ENCODE data around the gene SLCO1B1. TPM values are rescaled to one million over a fixed set of nuclear protein-coding genes. Genes with fewer than 3 reads are reported as not detected.

Gene SLCO1B1
- total and polyA plus RNA-seq, 7 donors = not detected

DNA sequence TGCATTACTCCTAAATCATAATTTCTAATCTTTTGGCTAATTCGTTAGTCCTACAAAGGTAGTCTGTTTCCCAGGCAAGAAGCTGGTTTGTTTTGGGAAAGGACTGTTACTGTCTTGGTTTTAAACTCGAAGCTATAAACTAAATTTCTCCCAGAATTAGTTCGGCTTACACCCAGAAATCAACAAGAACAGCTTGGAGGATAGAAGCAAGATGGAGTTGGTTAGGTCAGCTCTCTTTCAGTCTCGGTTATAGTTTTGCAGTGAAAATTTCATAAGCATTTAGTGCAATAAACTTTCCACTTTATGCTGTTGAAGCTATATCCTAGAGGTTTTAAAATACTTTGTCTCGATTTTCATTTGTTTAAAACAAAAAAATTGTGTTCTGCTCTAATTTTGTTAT is 103.4 kb downstream of the SLCO1B1 start:
- no peaks in the 10 kb centered on the region for H3K9me3 ChIP-seq
- H3K27ac ChIP-seq = no peak overlapping the region
- TF ChIP-seq EP300 (IDR thresholded peaks at IDR 0.05) (no peak), POLR2AphosphoS5 (IDR thresholded peaks at IDR 0.05) (no peak), POLR2A (IDR thresholded peaks at IDR 0.05) (no peak)
- TF ChIP-seq, protein P1, sequence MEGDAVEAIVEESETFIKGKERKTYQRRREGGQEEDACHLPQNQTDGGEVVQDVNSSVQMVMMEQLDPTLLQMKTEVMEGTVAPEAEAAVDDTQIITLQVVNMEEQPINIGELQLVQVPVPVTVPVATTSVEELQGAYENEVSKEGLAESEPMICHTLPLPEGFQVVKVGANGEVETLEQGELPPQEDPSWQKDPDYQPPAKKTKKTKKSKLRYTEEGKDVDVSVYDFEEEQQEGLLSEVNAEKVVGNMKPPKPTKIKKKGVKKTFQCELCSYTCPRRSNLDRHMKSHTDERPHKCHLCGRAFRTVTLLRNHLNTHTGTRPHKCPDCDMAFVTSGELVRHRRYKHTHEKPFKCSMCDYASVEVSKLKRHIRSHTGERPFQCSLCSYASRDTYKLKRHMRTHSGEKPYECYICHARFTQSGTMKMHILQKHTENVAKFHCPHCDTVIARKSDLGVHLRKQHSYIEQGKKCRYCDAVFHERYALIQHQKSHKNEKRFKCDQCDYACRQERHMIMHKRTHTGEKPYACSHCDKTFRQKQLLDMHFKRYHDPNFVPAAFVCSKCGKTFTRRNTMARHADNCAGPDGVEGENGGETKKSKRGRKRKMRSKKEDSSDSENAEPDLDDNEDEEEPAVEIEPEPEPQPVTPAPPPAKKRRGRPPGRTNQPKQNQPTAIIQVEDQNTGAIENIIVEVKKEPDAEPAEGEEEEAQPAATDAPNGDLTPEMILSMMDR (IDR thresholded peaks at IDR 0.05) = no peak
- H3K4me3 ChIP-seq = no peak overlapping the region
- H3K36me3 ChIP-seq = no peaks in the 10 kb centered on the region
- H3K27me3 ChIP-seq = no peaks in the 10 kb centered on the region
- 66 to 81% methylated on average over 5 of the region's 5 CpGs for WGBS, 2 donors
- intact Hi-C loops (cut with DNase I) = no loop called here
- H3K4me1 ChIP-seq = no peaks in the 10 kb centered on the region
- no peak for DNase-seq

- H3K4me3 ChIP-seq = no peak overlapping the region
- TF ChIP-seq EP300 (IDR thresholded peaks at IDR 0.05) (no peak), POLR2AphosphoS5 (IDR thresholded peaks at IDR 0.05) (no peak), POLR2A (IDR thresholded peaks at IDR 0.05) (no peak)
- TF ChIP-seq, protein P1 (IDR thresholded peaks at IDR 0.05) = no peak
- no peaks in the 10 kb centered on the region for H3K36me3 ChIP-seq
- no peak for DNase-seq
- 85 to 86% methylated on average over 4 of the region's 4 CpGs for WGBS, 2 donors
- no peak overlapping the region for H3K27ac ChIP-seq
- H3K9me3 ChIP-seq = no peaks in the 10 kb centered on the region
- H3K4me1 ChIP-seq = no peaks in the 10 kb centered on the region
- intact Hi-C loops (cut with DNase I) = no loop called here
- H3K27me3 ChIP-seq = no peaks in the 10 kb centered on the region
Measured at GRCh38 chr12:21239866-21240265, 108.9 kb downstream of the SLCO1B1 start.

DNA sequence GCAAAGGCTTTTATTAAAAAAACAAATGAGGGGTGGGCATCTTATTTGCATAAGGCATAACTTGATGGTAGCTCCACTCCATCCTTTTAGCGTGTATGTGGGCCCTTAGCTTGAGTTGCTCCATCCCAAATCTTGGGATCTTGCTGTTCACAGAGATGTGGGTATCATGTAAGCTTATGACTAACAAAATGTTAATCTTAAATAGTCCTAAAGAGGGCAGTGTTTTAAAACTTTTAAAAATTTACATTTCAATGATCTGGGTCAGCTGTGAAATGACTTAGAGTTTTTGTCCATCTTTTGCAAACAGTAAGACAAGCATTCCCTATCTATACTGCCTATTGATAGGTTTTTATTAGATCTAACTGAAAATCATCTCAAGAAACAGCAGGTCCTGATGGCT is 117.7 kb downstream of the SLCO1B1 start:
- TF ChIP-seq EP300 (IDR thresholded peaks at IDR 0.05) = no peak
- TF ChIP-seq POLR2AphosphoS5 (IDR thresholded peaks at IDR 0.05) = no peak
- TF ChIP-seq, protein P1 (IDR thresholded peaks at IDR 0.05) = no peak
- TF ChIP-seq POLR2A (IDR thresholded peaks at IDR 0.05) = no peak
- no peaks in the 10 kb centered on the region for H3K36me3 ChIP-seq
- no peak overlapping the region for H3K4me3 ChIP-seq
- H3K27me3 ChIP-seq = no peaks in the 10 kb centered on the region
- WGBS, 2 donors = 69 to 76% methylated on average over 1 of the region's 1 CpG
- H3K4me1 ChIP-seq = no peaks in the 10 kb centered on the region
- DNase-seq = no peak
- intact Hi-C loops (cut with DNase I) = no loop called here
- no peaks in the 10 kb centered on the region for H3K9me3 ChIP-seq
- no peak overlapping the region for H3K27ac ChIP-seq

GRCh38 chr12:21252070-21252469 is 121.1 kb downstream of the SLCO1B1 start:
- H3K27ac ChIP-seq = no peak overlapping the region
- no peak for DNase-seq
- peaks cover 0 to under 1% (median 0%) of the 10 kb centered on the region in 4 donors for H3K9me3 ChIP-seq
- H3K36me3 ChIP-seq = no peaks in the 10 kb centered on the region
- 75 to 79% methylated on average over 5 of the region's 5 CpGs for WGBS, 2 donors
- intact Hi-C loops (cut with DNase I) = no loop called here
- H3K4me1 ChIP-seq = no peaks in the 10 kb centered on the region
- no peaks in the 10 kb centered on the region for H3K27me3 ChIP-seq
- TF ChIP-seq EP300 (IDR thresholded peaks at IDR 0.05) (no peak), POLR2AphosphoS5 (IDR thresholded peaks at IDR 0.05) (no peak), POLR2A (IDR thresholded peaks at IDR 0.05) (no peak)
- TF ChIP-seq, protein P1 (IDR thresholded peaks at IDR 0.05) = no peak
- H3K4me3 ChIP-seq = no peak overlapping the region

GRCh38 chr12:21257172-21257571 is 126.2 kb downstream of the SLCO1B1 start:
- Histone ChIP-seq H3K27ac (no peak overlapping the region), H3K4me3 (no peak overlapping the region)
- WGBS, 2 donors = 79 to 83% methylated on average over 3 of the region's 3 CpGs

More at GRCh38 chr12:21257172-21257571, 126.2 kb downstream of the SLCO1B1 start:
- no peaks in the 10 kb centered on the region for H3K27me3 ChIP-seq
- intact Hi-C loops (cut with DNase I) = no loop called here
- no peak for DNase-seq
- peaks cover 0 to 4% (median 0%) of the 10 kb centered on the region in 4 donors for H3K9me3 ChIP-seq
- TF ChIP-seq, protein P1 (IDR thresholded peaks at IDR 0.05) = no peak
- TF ChIP-seq POLR2AphosphoS5 (IDR thresholded peaks at IDR 0.05) = no peak
- TF ChIP-seq EP300 (IDR thresholded peaks at IDR 0.05) = no peak
- TF ChIP-seq POLR2A (IDR thresholded peaks at IDR 0.05) = no peak
- H3K36me3 ChIP-seq = no peaks in the 10 kb centered on the region
- no peaks in the 10 kb centered on the region for H3K4me1 ChIP-seq
